Activated CD8-positive, alpha-beta memory T cell treated with anti-CD3 and anti-CD28 coated beads, Interleukin-2, amount 50 U/mL, for 24 hours (primary cell): ENCODE data around the gene ZNF124.

Experiments used
- DNase-seq: peaks from one replicate; pipeline ENCODE4 v3.0.0-alpha.2; 2020; ENCODE audit errors: extremely low read depth

ZNF124 gene

DNA sequence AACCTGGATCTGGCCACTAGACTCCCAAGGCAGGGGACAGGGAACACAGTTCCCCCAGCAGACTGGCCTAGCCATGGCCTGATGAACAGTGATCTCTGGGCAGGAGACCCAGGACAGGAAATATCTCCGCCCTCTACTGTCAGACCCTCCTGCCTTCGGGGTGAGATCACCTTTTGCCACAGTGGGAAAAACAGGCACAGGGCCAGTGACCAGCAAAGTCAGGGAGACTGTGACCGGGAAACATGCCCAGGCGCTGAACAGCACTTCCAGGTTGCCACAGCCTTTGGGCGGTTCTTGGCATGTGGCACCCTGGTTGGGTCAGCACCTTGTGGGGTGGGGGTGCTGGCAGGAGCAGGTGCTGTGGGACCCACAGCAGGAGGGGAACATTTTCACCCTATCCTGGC is 58.7 kb downstream of the ZNF124 start:
- no peak for DNase-seq

DNA sequence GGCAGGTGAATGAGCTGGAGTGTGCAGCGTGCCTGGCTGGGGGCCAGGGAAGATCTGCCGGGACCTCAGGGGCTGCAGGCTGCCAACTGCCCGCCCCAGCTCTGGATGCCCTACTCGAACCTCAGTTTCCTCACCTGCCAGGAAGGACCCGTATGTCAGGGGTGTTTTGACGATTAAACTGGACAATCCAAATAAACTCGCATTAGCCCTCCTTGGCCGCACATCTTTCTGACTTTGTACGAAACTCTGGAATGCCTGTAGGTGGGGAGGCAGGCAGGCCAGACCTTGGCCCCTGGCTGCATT is 59.4 kb downstream of the ZNF124 start:
- DNase-seq, result no peak

DNA sequence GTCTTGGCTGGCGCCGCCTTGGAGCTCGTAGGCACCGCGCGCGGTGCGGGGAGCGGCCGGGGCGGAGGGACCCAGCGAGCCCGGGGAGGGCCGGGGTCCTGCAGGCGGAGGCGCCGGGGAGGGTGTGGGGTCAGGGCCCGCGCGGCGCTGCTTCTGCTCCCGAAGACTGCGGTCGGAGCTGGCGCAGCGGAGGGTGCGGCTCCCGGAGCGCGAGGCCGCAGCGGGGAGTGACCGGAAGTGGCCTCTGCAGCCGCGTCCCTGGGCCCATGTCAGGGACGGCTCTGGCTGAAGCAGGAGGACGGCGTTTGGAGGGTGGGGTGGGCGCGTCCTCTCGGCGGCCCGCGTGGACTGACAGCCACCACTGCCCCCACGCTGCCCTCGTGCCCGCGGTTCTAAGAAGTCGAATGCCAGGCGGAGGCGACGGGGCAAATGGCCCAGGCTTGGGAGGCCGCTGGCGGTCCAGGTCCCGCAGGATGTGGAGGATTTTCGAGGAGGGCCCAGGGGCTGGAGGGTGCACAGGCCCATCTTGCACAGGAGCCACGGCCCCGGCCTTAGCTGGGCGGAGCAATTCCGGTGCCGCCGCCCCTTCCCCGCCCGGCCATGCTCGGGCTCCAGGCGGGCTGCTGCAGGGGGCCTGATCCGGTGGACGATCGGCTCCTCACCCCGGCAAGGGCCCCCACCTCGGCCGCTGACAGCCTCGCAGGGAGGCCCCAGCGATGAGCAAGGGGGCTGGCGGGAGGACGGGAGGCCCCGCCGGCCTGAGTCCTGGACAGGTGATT is 59.9 kb downstream of the ZNF124 start:
- DNase-seq, result no peak

- no peak for DNase-seq
Measured at GRCh38 chr1:247111259-247111699, 60.5 kb downstream of the ZNF124 start.

GRCh38 chr1:247110627-247111258 is 61.1 kb downstream of the ZNF124 start:
- DNase-seq, result no peak

- DNase-seq, result no peak
Measured at GRCh38 chr1:247107694-247108093, 64.1 kb downstream of the ZNF124 start.

DNA sequence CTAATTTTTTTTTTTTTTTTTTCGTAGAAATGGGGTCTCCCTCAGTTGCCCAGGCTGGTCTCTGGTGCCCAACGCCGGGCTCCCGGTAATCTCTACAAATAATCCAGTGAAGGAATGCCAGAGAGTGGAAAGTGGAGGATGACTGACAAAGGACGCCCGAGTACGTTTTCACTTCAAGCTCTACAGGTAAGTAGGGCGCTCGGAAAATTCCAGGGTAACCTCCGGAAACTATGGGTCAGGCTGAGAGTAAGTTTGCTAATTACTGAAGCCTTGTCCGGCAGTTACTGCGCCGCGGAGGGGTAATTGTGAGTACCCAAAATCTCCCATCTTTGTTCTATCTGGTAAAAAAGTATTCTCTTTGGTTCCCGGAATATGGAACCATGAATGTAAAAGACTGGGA is 65.9 kb downstream of the ZNF124 start:
- no peak for DNase-seq
